KMS-11 (cell line): ENCODE data around the gene ZNF267.

Experiments
- H2AFZ ChIP-seq: fragments of 200-600 bp; sonication (generic); 2 replicates; pipeline ENCODE4 v1.6.1; 2016; ENCODE audit warnings: antibody characterized with exemption, mixed run types, low read depth
- H3K27ac ChIP-seq: fragments of 200-600 bp; sonication (generic); 2 replicates; pipeline ENCODE4 v1.6.1; 2016; ENCODE audit warnings: mild to moderate bottlenecking, mixed run types
- H3K27me3 ChIP-seq: fragments of 200-600 bp; sonication (generic); 2 replicates; pipeline ENCODE4 v1.6.1; 2017; ENCODE audit warnings: mild to moderate bottlenecking, low read depth, mixed run types, moderate library complexity; ENCODE audit not compliant: insufficient read depth
- H3K36me3 ChIP-seq: fragments of 200-600 bp; sonication (generic); 2 replicates; pipeline ENCODE4 v1.6.1; 2017; ENCODE audit warnings: mild to moderate bottlenecking, mixed run types; ENCODE audit not compliant: insufficient read depth
- H3K4me1 ChIP-seq: fragments of 200-600 bp; sonication (generic); 2 replicates; pipeline ENCODE4 v1.6.1; 2016; ENCODE audit warnings: mild to moderate bottlenecking, low read depth, mixed run types; ENCODE audit not compliant: poor library complexity, severe bottlenecking
- H3K4me2 ChIP-seq: fragments of 200-600 bp; sonication (generic); 2 replicates; pipeline ENCODE4 v1.7.0; 2016; ENCODE audit warnings: mild to moderate bottlenecking, mixed run types
- H3K4me3 ChIP-seq: fragments of 200-600 bp; sonication (generic); IDR thresholded peaks from 2 replicates; pipeline ENCODE4 v1.6.1; 2017; ENCODE audit warnings: low read depth, low read length, mixed read lengths; ENCODE audit not compliant: insufficient read depth
- H3K79me2 ChIP-seq: fragments of 200-600 bp; sonication (generic); 2 replicates; pipeline ENCODE4 v1.6.1; 2016; ENCODE audit warnings: low read depth, mixed run types; ENCODE audit not compliant: insufficient read depth
- H3K9ac ChIP-seq: fragments of 200-600 bp; sonication (generic); 2 replicates; pipeline ENCODE4 v1.6.1; 2016; ENCODE audit warnings: mild to moderate bottlenecking, mixed run types
- H4K20me1 ChIP-seq: fragments of 200-600 bp; sonication (generic); 2 replicates; pipeline ENCODE4 v1.6.1; 2016; ENCODE audit warnings: mild to moderate bottlenecking, mixed run types; ENCODE audit not compliant: insufficient read depth
- CTCF ChIP-seq: fragments of 200-600 bp; sonication (generic); conservative IDR thresholded peaks from 2 replicates; pipeline ENCODE4 v1.6.1; 2017; ENCODE audit warnings: low read depth, mild to moderate bottlenecking, antibody characterized with exemption, low read length, moderate library complexity, mixed read lengths

Gene ZNF267

DNA sequence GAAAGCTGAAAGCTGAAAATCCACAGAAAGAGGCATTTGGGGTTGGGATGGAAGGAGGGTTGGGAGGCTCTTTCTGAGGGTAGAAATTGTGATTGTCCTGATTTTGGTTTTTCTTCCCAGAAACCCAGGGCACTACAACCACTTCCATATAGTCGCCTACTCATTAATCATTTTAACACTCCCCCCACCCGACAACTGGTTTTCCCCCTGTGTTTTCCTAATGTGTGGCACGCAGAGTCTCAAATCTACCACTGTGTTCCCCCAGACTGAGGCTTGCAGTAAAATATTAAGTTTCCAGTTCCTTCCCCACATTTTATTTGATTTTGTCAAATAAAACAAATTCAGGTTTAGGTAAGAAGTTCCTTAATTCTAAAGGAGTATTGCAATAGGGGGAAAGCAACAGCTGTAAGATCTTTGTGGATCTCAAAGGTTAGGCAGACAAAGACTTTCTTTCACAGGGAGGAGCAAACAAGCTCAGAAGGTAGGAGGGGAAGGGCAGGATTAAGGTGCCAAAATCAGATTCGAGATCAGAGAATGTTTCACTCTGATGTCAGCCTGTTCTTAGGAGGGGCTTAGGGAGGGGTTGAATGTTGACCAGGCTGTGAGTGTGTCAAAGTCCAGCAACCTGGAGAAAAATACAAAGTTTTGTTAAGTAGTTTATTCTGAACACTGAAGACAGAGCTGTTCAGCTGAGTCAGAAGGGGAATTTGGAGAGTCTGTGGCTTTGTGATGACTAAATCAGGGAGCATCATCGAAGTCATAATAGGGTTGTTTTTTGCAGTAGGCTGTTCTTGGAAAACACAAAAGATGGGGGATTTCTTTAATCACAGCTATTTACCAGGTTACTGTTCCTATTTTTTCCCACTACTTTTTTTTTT is 3.6 kb downstream of the ZNF267 start:
- peaks cover 16% of the 10 kb centered on the region; the same call in 1 of the 2 replicates for H4K20me1 ChIP-seq
- H3K27ac ChIP-seq: peak overlapping the region; percentile 98
- H2AFZ ChIP-seq: no peak overlapping the region
- H3K4me1 ChIP-seq: peaks cover 79% of the 10 kb centered on the region
- TF ChIP-seq CTCF: no peak
- H3K27me3 ChIP-seq: no peaks in the 10 kb centered on the region
- peaks cover 86% of the 10 kb centered on the region for H3K79me2 ChIP-seq
- H3K36me3 ChIP-seq: peaks cover 32% of the 10 kb centered on the region; the same call in 1 of the 2 replicates
- H3K4me2 ChIP-seq: peak overlapping the region; percentile 99
- no peak overlapping the region for H3K4me3 ChIP-seq
- peak overlapping the region; percentile 98 for H3K9ac ChIP-seq

- no peak overlapping the region for H3K4me3 ChIP-seq
- H4K20me1 ChIP-seq: peaks cover 19% of the 10 kb centered on the region
- H3K27me3 ChIP-seq: no peaks in the 10 kb centered on the region
- peaks cover 79% of the 10 kb centered on the region for H3K4me1 ChIP-seq
- peak overlapping the region; percentile 99 for H3K4me2 ChIP-seq
- no peak overlapping the region for H2AFZ ChIP-seq
- peaks cover 94% of the 10 kb centered on the region for H3K79me2 ChIP-seq
- H3K27ac ChIP-seq: peak overlapping the region; percentile 98
- peaks cover 40% of the 10 kb centered on the region for H3K36me3 ChIP-seq
- peak overlapping the region; percentile 98 for H3K9ac ChIP-seq
- TF ChIP-seq CTCF: no peak
Measured at GRCh38 chr16:31877876-31878642, 4.5 kb downstream of the ZNF267 start.

GRCh38 chr16:31879937-31880321 is 6.3 kb downstream of the ZNF267 start:
- H3K4me2 ChIP-seq: peak overlapping the region; percentile 99; the same call in 1 of the 2 replicates
- H3K27me3 ChIP-seq: no peaks in the 10 kb centered on the region
- H3K36me3 ChIP-seq: peaks cover 56% of the 10 kb centered on the region
- TF ChIP-seq CTCF: no peak
- H2AFZ ChIP-seq: no peak overlapping the region
- peaks cover 36% of the 10 kb centered on the region for H4K20me1 ChIP-seq
- peaks cover 99% of the 10 kb centered on the region for H3K79me2 ChIP-seq
- no peak overlapping the region for H3K9ac ChIP-seq
- H3K4me1 ChIP-seq: peaks cover 95% of the 10 kb centered on the region
- H3K4me3 ChIP-seq: no peak overlapping the region
- peak overlapping the region; percentile 98; the same call in 1 of the 2 replicates for H3K27ac ChIP-seq

DNA sequence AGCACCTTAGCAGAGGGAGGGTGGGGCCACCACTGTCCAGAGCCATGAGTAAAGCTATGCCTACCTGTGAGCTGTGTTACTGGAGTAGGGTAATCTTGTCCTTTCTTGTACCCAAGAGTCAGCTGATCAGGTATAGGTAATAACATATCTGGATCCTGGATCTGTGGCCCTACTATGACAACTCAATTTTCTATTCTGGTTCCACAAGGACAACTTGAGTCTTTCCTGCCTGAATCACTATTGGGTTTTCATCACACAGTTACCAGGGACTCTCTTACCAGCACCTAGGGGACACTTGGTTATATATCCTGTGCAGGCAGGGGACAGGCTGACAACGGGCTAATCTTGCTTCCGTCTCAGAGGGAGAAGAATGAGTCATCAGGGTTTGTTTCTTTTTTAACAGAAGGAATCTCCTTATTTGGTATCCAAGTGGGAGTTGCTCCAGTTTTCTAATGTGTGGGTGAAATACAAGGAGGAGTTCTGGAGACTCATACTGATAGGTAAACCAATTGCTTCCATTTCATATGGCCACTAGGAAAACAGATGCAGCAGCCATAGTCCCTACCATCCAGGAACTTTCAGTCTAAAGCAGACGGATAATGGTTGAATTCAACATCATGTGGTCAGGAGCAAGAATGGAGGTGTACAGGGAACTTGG is 6.8 kb downstream of the ZNF267 start:
- Histone ChIP-seq H4K20me1 (peaks cover 41% of the 10 kb centered on the region), H2AFZ (no peak overlapping the region), H3K27me3 (no peaks in the 10 kb centered on the region), H3K79me2 (peaks cover 99% of the 10 kb centered on the region), H3K36me3 (peaks cover 61% of the 10 kb centered on the region), H3K4me2 (peak overlapping the region; percentile 99), H3K4me1 (peaks cover 94% of the 10 kb centered on the region), H3K27ac (peak overlapping the region; percentile 9; the same call in 1 of the 2 replicates), H3K9ac (no peak overlapping the region), H3K4me3 (no peak overlapping the region)
- TF ChIP-seq CTCF: no peak
